WTC11 (cell line): Measurements from ENCODE around the gene ADARB2.

ENCODE experiments used
- AFF4 ChIP-seq: sonication (generic); formaldehyde crosslinking; IDR thresholded peaks from 2 replicates; pipeline ENCODE4 v1.8.1; 2023; ENCODE audit warnings: mild to moderate bottlenecking, missing genetic modification reagents, borderline replicate concordance
- ATF2 ChIP-seq: sonication (generic); formaldehyde crosslinking; IDR thresholded peaks from 2 replicates; pipeline ENCODE4 v1.8.1; 2022; ENCODE audit warnings: low read depth, missing genetic modification reagents, borderline replicate concordance
- CTCF ChIP-seq: fragments of 200-600 bp; IDR thresholded peaks from 2 replicates; pipeline ENCODE4 v1.8.0; 2022; ENCODE audit warnings: antibody characterized with exemption
- E2F1 ChIP-seq: sonication (generic); formaldehyde crosslinking; IDR thresholded peaks from 2 replicates; pipeline ENCODE4 v1.8.0; 2022; ENCODE audit warnings: mild to moderate bottlenecking, missing genetic modification reagents
- ESRRA ChIP-seq: sonication (generic); formaldehyde crosslinking; IDR thresholded peaks from 2 replicates; pipeline ENCODE4 v1.8.1; 2022; ENCODE audit warnings: mild to moderate bottlenecking, missing genetic modification reagents, borderline replicate concordance
- FOXK1 ChIP-seq: sonication (generic); formaldehyde crosslinking; IDR thresholded peaks from 2 replicates; pipeline ENCODE4 v1.8.0; 2022; ENCODE audit warnings: mild to moderate bottlenecking, moderate library complexity, missing genetic modification reagents
- FOXP4 ChIP-seq: sonication (generic); formaldehyde crosslinking; IDR thresholded peaks from 2 replicates; pipeline ENCODE4 v1.8.0; 2022; ENCODE audit warnings: mild to moderate bottlenecking, missing genetic modification reagents
- JUN ChIP-seq: sonication (generic); formaldehyde crosslinking; IDR thresholded peaks from 2 replicates; pipeline ENCODE4 v1.8.0; 2023; ENCODE audit warnings: mild to moderate bottlenecking, missing genetic modification reagents
- NR3C1 ChIP-seq: sonication (generic); formaldehyde crosslinking; conservative IDR thresholded peaks from 2 replicates; pipeline ENCODE4 v1.8.1; 2023; ENCODE audit warnings: low read depth, mild to moderate bottlenecking, missing genetic modification reagents
- STAT6 ChIP-seq: sonication (generic); formaldehyde crosslinking; conservative IDR thresholded peaks from 2 replicates; pipeline ENCODE4 v1.8.1; 2023; ENCODE audit warnings: mild to moderate bottlenecking, low read depth, missing genetic modification reagents, moderate library complexity
- TEAD1 ChIP-seq: sonication (generic); formaldehyde crosslinking; IDR thresholded peaks from 2 replicates; pipeline ENCODE4 v1.8.0; 2022; ENCODE audit warnings: mild to moderate bottlenecking, missing genetic modification reagents
- ZNF121 ChIP-seq: sonication (generic); formaldehyde crosslinking; IDR thresholded peaks from 2 replicates; pipeline ENCODE4 v1.8.0; 2023; ENCODE audit warnings: missing genetic modification reagents

GRCh38 chr10:1638889-1639419 is 98.4 kb downstream of the ADARB2 start:
- TF ChIP-seq ATF2 (CRISPR knock-in tag) (no peak), FOXP4 (CRISPR knock-in tag) (no peak), STAT6 (no peak), TEAD1 (CRISPR knock-in tag) (no peak), E2F1 (CRISPR knock-in tag) (no peak), CTCF (no peak), FOXK1 (CRISPR knock-in tag) (no peak), ZNF121 (CRISPR knock-in tag) (no peak), JUN (CRISPR knock-in tag) (no peak), AFF4 (CRISPR knock-in tag) (no peak), ESRRA (CRISPR knock-in tag) (no peak), NR3C1 (CRISPR knock-in tag) (no peak)
